SKM-1 treated with dmso at 0.1 percent for 144 hours (cell line): Measurements from ENCODE around the gene ZNF90.
"Not testable (repeated sequence)": the region's sequence is repeated elsewhere in the genome, so short reads cannot be mapped to it uniquely, and the experiment has no call there.

ENCODE experiments used
- DNase-seq: peaks from one replicate; lab custom pipeline; 2025; ENCODE audit not compliant: unreplicated experiment; lab: John Stamatoyannopoulos, UW

ZNF90 gene

DNA sequence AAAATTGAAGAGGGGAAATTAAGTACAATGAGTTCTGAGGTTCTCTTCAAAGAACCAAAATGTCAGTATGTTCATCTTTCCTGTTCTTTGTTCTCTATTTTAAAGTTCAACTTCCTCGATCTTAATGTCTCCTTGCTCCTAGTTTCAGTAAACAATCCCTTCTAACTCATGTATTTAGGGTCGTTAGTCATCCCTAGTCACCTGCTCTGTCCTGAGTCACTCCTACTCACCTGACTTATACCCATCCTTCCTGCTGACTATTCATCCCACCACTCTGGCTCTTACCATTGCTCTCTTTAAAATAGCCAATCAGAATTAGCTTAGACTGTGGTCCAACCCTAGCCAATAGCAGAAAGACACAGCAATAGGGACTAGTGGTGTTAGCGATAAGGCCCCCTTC lies 24.3 kb downstream of the ZNF90 start:
- no peak for DNase-seq

DNA sequence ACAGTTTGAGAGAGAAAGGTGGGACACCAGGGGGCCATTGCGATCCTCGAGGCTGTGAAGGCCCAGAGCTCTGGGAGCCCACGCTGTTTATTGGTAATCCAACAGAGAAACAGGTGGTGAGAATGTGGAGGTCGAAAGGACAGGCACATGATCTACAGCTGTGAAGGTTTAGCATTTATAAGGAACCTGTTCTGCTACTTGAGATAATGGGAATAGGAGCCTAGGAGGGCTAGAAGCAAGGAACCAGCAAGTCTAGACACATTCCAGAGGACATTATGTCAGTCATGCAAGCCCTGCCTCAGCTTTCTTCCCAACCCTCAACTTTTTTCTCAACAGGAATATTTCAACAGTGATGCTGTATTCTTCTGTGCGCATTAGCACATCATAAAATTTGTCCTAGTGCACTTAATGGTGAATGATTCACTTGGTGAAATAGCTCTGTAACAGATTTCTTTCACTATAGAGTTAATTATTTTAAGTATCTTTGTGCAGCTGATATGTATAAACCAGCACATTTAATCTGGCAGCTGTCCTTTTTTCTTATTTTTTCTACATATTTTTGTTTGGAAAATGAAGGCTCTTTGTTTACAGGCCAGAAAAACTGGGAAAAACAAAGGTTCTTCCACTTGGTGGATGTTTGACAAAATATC lies 25.4 kb downstream of the ZNF90 start:
- no peak for DNase-seq

DNA sequence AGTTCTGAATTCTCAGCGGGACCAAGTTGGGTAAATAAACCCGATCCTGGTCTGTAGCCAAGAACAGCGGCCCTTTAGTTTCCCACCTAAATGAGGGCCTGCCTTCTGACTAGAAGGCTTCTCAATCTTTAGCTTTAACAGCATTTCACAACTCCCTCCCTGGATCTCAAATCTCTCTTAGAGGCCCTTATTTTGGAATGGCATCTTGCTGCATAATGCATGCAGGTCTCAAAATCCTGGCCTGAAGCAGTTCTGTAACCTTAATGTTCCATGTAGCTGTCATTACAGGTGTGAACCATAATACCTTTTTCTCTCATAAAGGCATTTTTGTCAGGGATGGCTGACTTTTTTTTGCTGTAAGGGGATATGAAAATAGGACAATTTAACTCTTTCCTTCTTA lies 29.5 kb downstream of the ZNF90 start:
- no peak for DNase-seq

DNA sequence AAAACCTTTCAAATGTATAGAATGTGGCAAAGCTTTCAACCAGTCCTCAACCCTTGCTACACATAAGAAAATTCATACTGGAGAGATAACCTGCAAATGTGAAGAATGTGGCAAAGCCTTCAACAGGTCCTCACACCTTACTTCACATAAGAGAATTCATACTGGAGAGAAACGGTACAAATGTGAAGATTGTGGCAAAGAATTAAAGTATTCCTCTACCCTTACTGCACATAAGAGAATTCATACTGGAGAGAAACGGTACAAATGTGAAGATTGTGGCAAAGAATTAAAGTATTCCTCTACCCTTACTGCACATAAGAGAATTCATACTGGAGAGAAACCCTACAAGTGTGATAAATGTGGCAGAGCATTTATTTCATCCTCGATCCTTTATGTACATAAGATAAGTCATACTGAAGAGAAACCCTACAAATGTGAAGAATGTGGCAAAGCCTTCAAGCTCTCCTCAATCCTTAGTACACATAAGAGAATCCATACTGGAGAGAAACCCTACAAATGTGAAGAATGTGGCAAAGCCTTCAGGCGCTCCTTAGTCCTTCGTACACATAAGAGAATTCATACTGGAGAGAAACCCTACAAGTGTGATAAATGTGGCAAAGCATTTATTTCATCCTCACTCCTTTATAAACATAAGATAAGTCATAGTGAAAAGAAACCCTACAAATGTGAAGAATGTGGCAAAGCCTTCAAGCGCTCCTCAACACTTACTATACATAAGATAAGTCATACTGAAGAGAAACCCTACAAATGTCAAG lies 40.5 kb downstream of the ZNF90 start:
- DNase-seq: not testable (repeated sequence)

DNA sequence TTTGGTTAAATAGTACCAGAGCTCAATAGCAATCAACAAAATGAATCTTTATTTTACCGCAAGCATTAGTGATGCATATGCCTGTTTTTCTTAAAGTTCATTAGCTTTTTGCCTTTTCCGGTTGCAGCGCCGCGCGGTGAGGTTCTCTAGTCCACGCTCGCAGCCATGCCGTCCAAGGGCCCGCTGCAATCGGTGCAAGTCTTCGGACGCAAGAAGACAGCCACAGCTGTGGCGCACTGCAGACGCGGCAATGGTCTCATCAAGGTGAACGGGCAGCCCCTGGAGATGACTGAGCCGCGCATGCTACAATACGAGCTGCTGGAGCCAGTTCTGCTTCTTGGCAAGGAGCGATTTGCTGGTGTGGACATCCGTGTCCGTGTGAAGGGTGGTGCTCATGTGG lies 47.1 kb downstream of the ZNF90 start:
- no peak for DNase-seq

DNA sequence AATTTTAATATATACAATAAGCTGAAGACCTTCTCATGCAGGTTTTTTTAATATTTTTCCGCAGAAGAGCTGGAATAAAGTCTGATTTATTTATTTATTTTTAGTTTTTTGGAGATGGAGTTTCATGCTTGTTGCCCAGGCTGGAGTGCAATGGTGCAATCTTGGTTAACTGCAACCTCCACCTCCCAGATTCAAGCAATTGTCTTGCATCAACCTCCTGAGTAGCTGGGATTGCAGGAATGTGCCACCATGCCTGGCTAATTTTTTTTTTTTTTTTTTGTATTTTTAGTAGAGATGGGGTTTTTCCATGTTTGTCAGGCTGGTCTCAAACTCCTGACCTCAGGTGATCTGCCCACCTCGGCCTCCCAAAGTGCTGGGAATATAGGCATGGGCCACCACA lies 55.1 kb downstream of the ZNF90 start:
- DNase-seq: not testable (repeated sequence)

DNA sequence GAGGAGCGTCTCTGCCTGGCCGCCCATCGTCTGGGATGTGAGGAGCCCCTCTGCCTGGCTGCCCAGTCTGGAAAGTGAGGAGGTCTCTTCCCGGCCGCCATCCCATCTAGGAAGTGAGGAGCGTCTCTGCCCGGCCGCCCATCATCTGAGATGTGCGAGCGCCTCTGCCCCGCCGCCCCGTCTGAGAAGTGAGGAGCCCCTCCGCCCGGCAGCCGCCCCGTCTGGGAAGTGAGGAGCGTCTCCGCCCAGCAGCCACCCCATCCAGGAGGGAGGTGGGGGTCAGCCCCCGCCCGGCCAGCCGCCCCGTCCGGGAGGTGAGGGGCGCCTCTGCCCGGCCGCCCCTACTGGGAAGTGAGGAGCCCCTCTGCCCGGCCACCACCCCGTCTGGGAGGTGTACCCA lies 59.9 kb downstream of the ZNF90 start:
- not testable (repeated sequence) for DNase-seq

DNA sequence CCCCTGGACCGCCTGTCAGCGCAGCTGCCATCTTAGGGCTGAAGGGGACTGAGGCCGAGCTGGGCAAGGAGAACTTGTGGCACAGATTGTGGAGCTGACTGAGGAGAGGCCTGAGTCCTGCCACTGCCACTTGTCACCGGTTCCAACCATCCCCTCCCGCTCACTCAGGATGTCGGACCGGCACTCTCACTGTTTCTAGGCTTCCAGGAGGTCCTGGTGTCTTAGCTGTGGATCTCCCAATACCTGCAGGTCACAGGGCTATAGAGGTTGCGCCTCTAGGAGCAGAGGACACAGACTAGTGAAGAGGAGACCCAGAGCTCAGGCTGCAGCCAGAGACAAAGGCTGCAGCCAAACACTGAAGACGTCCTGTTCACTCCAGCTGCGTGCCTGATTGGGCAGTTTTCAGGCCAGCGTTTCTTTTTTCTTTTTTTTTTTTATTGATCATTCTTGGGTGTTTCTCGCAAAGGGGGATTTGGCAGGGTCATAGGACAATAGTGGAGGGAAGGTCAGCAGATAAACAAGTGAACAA lies 73.9 kb downstream of the ZNF90 start:
- no peak for DNase-seq

DNA sequence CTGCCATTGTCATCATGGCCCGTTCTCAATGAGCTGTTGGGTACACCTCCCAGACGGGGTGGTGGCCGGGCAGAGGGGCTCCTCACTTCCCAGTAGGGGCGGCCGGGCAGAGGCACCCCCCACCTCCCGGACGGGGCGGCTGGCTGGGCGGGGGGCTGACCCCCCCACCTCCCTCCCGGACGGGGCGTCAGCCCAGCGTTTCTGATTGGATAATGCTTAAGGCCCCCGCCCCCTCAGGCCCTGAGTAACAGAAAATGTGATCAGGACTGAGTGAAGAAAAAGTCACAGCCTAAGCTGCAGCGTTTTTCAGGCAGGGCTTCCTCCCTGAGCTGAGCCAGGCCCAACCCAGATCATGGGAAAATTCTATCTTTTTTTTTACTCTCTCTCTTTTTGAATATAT lies 74.7 kb downstream of the ZNF90 start:
- not testable (repeated sequence) for DNase-seq

DNA sequence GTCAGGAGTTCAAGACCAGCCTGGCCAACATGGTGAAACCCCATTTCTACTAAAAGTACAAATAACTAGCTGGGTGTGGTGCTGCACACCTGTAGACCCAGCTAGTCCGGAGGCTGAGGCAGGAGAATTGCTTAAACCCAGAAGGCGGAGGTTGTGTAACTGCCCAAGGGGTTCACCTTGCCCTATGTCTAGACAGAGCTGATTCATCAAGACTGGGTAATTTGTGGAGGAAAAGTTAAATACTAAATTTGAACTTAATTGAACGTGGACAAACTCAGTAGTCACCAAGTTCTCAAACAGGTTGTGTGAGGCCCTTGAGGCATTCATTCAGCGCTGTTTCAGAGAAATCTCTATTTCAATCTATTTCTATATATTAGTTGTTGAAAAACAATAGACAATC lies 75.5 kb downstream of the ZNF90 start:
- no peak for DNase-seq

DNA sequence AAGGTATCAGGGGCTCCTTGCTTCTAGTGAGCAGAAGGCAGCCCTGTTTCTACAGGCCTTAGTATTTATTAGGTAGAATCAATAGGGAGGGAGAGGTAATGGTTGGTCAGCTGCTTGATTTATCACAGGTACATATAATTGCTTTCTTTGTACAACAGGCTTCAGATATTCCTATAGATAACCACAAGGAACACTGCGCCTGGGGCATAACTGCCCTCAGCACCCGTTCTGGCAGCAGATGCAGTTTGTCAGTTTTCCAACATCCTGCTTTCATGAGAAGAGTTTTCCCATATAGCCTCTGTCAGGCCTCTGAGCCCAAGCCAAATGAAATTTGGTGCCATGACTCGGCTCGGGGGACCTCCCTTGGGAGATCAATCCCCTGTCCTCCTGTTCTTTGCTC lies 76.8 kb downstream of the ZNF90 start:
- DNase-seq: no peak

DNA sequence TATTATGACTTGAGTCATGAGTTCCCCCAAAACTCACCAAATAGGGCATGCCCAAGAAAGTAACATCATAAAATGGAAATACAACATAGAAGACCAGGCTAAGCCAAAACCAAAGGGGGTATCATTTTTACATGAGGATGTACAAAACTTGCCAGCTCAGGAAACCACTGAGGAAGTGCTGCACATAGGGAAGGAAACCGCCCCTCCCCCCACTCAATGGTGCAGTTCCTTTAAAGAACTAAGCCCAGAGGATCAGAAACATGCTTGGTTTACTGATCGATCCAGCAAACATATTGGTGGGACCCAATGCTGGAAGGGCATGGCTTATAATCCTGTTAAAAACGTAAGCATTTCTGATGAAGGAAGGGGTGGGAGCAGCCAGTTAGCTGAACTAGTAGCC lies 85.0 kb downstream of the ZNF90 start:
- DNase-seq: no peak

DNA sequence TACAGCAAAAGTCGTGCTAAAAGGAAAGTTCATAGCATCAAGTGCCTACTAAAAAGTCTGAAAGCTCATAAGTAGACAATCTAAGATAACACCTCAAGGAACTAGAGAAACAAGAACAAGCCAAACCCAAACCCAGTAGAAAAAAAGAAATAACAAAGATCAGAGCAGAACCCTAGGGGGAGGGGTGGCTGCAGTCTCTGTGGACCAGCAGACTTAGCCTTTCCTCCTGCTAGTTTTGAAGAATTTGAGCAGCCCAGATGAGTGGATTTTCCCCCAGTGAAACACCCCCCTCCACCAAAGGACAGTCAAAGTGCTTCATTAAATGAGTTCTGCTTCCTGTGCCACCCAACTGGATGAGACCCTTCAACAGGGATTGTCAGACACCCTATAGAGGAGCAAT lies 86.7 kb downstream of the ZNF90 start:
- DNase-seq: no peak

DNA sequence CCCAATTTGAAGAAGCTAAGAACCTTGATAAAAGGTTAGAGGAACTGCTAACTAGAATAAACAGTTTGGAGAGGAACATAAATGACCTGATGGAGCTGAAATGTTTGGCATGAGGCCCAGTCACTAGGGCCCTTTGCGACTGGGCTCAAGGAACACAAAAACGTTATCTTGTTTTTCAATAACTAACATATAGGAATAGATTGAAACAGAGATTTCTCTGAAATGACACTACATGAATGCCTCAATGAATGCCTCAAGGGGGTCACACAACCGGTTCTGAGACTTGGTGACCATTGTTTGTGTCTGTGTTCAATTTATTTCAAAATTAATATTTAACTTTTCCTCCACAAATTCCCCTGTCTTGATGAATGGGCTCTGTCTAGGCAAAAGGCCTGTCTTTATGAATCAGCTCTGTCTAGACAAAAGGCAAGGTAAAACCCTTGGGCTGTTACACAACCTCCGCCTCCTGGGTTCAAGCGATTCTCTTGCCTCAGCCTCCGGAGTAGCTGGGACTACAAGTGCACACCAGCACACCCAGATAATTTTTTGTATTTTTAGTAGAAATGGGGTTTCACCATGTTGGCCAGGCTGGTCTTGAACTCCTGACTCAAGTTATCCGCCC lies 88.3 kb downstream of the ZNF90 start:
- no peak for DNase-seq

DNA sequence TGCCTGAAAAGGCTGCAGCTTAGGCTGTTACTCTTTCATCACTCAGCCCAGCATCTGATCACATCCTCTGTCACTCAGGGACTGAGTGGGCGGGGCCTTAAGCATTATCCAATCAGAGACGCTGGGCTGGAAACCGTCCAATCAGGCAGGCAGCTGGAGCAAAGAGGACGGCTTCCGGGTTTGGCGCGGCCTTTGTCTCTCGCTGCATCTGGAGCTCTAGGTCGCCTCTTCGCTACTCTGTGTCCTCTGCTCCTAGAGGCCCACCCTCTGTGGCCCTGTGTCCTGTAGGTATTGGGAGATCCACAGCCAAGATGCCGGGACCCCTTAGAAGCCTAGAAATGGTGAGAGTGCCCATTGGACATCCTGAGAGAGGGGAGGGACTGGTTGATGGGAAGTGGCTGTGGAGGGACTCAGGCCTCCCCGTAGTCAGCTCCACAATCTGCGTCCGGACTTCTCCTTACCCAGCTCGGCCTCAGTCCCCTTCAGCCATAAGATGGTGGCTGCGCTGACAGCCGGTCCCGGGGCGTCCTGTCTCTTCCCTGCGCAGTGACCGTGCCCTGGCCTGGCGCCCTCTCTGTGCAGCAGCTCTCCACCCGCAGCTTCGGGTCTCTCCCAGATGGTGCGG lies 89.3 kb downstream of the ZNF90 start, which contains the start of gene ZNF486:
TSS of gene ZNF486 (plus strand) at position 195 of the 625 bp plus-strand sequence. CDS start at position 312, 117 bp downstream.
- no peak for DNase-seq

DNA sequence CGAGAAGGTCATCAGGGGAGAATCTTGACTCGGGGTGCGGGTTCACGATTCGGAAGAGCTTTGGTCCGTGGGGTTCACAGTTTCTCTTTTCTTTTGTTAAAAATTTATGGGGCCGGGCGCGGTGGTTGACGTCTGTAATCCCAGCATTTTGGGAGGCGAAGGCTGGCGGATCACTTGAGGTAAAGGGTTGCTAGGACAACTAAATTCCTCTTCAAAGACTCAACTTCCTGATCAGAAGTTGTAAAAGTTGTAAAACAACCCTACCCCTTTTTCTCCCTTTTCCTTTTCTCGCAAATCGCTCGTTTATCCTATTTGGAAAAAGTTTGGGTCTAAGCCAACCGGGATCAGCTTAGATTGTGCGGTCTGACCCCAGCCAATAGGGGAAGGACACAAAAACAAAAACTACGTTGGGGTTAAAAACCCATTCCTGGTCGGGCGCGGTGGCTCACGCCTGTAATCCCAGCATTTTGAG lies 89.9 kb downstream of the ZNF90 start:
- DNase-seq: no peak
